Thyroid gland (tissue), 4 donors: ENCODE measurements around the gene DNAH17. TPM values are rescaled to one million over a fixed set of nuclear protein-coding genes. Genes with fewer than 3 reads are reported as not detected.

Experiments used
- DNase-seq, 2 donors: peaks; one replicate each; pipeline ENCODE4 v3.0.0-alpha.2; 2019
- H3K27ac ChIP-seq, 3 donors: fragments of 200-600 bp; sonication (generic); 1 replicate in 2 of 3; 2 replicates in 1 of 3; pipeline ENCODE4 v1.5.1; 2016 to 2019; ENCODE audit warnings: mild to moderate bottlenecking in 1 of 3, moderate library complexity in 1 of 3
- H3K27me3 ChIP-seq: fragments of 200-600 bp; sonication (generic); one replicate; pipeline ENCODE4 v1.5.1; 2019
- H3K36me3 ChIP-seq, 2 donors: fragments of 200-600 bp; sonication (generic); one replicate each; pipeline ENCODE4 v1.5.1; 2016 to 2019
- H3K4me1 ChIP-seq, 2 donors: fragments of 200-600 bp; sonication (generic); one replicate each; pipeline ENCODE4 v1.5.1; 2017 to 2019
- H3K4me3 ChIP-seq, 3 donors: fragments of 200-600 bp; sonication (generic); replicated peaks in 1 of 3; 1 replicate in 2 of 3; 2 replicates in 1 of 3; pipeline ENCODE4 v1.5.1; 2016; ENCODE audit warnings: mild to moderate bottlenecking in 1 of 3
- H3K9me3 ChIP-seq: fragments of 200-600 bp; sonication (generic); one replicate; pipeline ENCODE4 v1.5.1; 2017
- POLR2A ChIP-seq, 2 donors: fragments of 450-650 bp; IDR thresholded peaks; one replicate each; pipeline ENCODE4 v1.6.1; 2017; ENCODE audit warnings: antibody characterized with exemption in 2 of 2, mild to moderate bottlenecking in 2 of 2, moderate library complexity in 1 of 2
- WGBS, 2 donors: methylation state at CpG; one replicate each; pipeline ENCODE4 v1.1.5; 2017; 5-methylcytosine and 5-hydroxymethylcytosine counted together
- intact Hi-C: fragments of 100-400 bp; cut with DNase I; formaldehyde crosslinking; loops from one replicate; pipeline ENCODE4 v1.15.1; 2023
- total RNA-seq, 4 donors: library from RNA; depleted of rRNA; stranded (reverse); fragments of >200 nt; gene quantifications; one replicate each; pipeline ENCODE4 v1.2.3, GENCODE V29; 2016
- TF ChIP-seq, protein P1 (sequence below), 6 experiments: fragments of 200-600 bp in 3 of 6; fragments of 450-650 bp in 3 of 6; sonication (generic) in 3 of 6; IDR thresholded peaks; one replicate each; pipeline ENCODE4 v1.5.1; 2016 to 2019; ENCODE audit warnings: antibody characterized with exemption in 6 of 6, mild to moderate bottlenecking in 2 of 6, inconsistent platforms in 1 of 6, moderate library complexity in 1 of 6

The DNAH17 gene
- total RNA-seq, 4 donors from 2014 or later, result 0.21 to 0.67 (median 0.32) TPM

DNA sequence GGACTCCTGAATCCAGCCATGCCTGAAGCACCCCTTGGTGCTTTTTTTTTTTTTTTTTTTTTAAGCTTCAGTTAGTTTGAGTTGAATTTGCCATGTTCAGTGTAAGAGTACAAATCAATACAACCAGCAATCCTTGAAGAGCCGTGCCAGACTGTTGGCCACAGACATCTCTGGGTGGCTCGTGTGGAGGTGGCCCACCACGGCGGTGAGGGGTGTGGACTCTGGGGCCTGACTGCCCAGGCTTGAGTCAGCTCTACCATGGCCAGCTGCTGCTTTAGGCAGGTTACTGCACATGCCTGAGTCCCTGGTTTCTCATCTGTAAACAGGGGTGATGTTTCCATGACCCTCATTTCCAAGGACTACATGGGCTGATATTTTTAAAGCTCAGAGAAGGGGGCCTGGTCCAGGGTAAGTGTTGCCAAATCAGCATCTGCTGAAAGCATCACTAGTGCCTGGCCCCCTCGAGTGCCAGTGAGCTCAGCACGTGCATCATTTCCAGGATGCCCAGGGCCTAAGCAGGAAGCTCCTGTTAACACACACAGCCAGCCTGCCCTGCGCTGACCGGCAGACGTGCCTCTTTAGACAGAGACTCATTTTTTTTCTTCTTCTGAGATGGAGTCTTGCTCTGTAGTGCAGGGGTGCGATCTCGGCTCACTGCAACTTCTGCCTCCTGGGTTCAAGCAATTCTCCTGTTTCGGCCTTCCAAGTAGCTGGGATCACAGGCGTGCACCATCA, 90.1 kb downstream of the DNAH17 start:
- no peak for DNase-seq
- H3K4me1 ChIP-seq, result peaks cover 0 to 11% of the 10 kb centered on the region in 2 donors
- no peak overlapping the region for H3K4me3 ChIP-seq
- H3K27me3 ChIP-seq, result no peaks in the 10 kb centered on the region
- TF ChIP-seq, protein P1, sequence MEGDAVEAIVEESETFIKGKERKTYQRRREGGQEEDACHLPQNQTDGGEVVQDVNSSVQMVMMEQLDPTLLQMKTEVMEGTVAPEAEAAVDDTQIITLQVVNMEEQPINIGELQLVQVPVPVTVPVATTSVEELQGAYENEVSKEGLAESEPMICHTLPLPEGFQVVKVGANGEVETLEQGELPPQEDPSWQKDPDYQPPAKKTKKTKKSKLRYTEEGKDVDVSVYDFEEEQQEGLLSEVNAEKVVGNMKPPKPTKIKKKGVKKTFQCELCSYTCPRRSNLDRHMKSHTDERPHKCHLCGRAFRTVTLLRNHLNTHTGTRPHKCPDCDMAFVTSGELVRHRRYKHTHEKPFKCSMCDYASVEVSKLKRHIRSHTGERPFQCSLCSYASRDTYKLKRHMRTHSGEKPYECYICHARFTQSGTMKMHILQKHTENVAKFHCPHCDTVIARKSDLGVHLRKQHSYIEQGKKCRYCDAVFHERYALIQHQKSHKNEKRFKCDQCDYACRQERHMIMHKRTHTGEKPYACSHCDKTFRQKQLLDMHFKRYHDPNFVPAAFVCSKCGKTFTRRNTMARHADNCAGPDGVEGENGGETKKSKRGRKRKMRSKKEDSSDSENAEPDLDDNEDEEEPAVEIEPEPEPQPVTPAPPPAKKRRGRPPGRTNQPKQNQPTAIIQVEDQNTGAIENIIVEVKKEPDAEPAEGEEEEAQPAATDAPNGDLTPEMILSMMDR (IDR thresholded peaks at IDR 0.05), result no peak
- no peak for TF ChIP-seq POLR2A (IDR thresholded peaks at IDR 0.05)
- intact Hi-C loops, result no loop called here
- H3K36me3 ChIP-seq, result no peaks in the 10 kb centered on the region
- 77 to 84% methylated on average over 10 to 13 of the region's 13 CpGs for WGBS, 2 donors
- no peaks in the 10 kb centered on the region for H3K9me3 ChIP-seq
- no peak overlapping the region for H3K27ac ChIP-seq

DNA sequence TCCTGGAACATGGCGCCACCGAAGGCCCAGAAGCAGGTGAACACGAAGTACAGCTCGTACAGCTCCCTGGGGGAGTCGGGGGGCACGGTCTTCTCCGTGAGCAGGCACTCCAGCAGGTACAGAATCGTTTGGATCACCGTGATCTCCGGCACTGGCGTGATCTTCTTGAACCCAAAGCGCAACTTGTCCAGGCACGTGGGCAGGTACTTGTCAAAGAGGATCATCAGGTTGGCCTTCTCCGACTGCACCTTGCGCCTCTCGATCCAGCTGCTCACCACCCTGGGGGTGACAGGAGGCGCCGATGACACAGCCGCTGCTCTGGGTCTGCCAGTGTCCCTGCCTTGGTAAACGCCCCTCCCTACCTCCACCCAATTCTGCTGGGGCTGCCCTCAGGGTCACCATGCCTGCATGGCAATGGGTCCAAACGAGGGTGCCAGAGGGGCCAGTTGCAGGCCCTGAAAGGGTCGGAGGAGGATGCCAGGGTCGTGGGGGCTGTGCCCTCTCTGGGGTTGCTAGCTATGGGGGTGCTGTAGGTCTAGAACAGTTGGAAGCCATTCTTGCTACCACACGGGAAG, 90.9 kb downstream of the DNAH17 start:
- TF ChIP-seq POLR2A (IDR thresholded peaks at IDR 0.05), result no peak
- TF ChIP-seq, protein P1 (IDR thresholded peaks at IDR 0.05), result no peak
- intact Hi-C loops, result no loop called here
- H3K4me1 ChIP-seq, result peaks cover 0 to 11% of the 10 kb centered on the region in 2 donors
- no peak overlapping the region for H3K4me3 ChIP-seq
- no peak overlapping the region for H3K27ac ChIP-seq
- H3K9me3 ChIP-seq, result no peaks in the 10 kb centered on the region
- 96% methylated on average over 21 to 24 of the region's 24 CpGs for WGBS, 2 donors
- no peak for DNase-seq
- H3K36me3 ChIP-seq, result no peaks in the 10 kb centered on the region
- no peaks in the 10 kb centered on the region for H3K27me3 ChIP-seq

DNA sequence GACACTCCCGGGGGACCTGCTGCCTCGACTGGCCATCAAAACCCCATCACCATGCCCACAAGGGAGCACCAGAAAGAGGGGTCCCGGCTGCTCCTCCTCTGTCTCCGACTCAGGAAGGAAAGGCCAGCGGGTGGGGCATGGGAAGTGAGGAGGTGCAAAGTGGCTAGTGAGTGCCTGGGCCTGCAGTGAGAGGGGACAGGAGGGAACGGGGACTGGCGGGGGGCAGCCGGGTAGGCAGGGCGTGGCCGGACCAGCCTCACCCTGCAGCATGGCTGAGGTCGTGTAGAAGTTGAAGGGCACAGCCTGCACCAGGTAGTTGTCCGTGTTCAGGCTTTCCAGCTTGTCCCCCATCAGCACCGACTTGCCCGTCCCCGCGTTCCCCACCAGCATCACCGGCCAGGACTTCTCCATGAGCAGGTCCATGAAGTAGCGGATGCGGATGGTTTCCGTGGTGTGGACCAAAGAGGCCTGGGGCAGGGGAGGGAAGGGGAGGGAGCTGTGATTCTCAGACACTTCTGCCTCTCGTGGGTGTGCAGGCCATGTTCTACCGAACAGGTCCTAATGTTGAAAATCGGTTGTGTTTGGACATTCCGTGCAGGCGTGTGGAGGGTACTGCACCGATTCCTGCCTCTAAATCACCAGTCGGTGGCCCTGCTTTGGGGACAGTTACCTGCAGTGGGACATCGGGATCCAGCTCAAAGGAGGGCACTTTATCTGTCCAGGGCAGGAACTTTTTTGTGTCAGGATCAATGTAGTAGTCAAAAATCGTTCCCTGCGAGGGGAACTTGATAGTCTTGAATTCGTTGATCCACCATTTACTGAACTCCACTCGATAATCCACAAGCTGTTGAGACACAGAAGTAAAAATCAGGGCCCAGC, 91.7 kb downstream of the DNAH17 start:
- intact Hi-C loops, result no loop called here
- DNase-seq, result no peak
- TF ChIP-seq POLR2A (IDR thresholded peaks at IDR 0.05), result no peak
- TF ChIP-seq, protein P1 (IDR thresholded peaks at IDR 0.05), result no peak
- Histone ChIP-seq H3K9me3 (no peaks in the 10 kb centered on the region), H3K27me3 (no peaks in the 10 kb centered on the region), H3K36me3 (no peaks in the 10 kb centered on the region), H3K27ac (no peak overlapping the region), H3K4me1 (peaks cover 0 to 11% of the 10 kb centered on the region in 2 donors), H3K4me3 (no peak overlapping the region)
- 81 to 85% methylated on average over 23 to 31 of the region's 32 CpGs for WGBS, 2 donors

DNA sequence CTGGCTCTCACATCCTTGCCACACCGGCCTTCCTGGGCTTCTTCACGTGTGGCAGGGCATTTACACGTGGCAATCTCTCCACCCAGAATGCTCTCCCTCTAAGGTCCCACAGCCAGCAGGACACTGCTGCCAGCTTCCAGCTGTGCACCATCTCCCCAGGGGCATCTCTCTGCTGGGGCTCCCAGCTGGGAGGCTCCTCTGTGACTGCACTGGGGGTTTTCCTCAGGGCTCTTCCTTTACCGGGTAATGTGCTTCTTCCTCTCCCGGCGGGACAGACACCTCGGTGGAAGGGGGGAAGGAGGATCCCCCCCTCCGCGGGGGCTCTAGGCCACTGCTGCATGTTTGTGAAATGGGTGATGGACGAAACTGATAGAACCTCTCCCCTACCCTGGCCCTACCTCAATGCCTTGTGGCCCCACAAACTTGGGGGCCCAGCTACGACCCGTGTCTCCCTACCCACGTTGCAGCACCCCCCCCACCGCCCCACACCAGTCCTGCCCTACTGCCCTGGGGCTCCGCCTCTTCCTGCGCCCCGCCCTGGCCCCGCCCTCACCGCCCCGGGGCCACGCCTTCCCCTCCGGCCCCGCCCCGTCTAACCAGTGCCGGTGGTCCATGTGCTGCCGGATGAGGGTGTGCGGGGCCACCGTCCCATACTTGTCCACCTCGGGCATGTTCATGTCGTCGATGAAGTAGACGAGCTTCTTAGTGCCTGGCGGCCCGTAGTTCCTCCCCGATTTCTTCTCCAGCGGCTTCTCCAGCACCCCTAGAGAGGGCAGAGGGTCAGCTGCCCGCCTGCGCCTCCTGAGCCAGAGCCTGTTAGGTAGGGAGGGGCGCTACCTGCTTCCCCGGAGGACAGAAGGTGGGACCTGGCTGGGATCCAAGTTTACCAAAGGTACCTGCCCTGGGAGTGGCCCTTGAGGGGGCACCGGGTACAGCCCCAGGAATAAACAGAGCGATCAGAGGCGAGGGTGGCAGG, 92.6 kb downstream of the DNAH17 start:
- Histone ChIP-seq H3K9me3 (no peaks in the 10 kb centered on the region), H3K4me1 (peaks cover 0 to 11% of the 10 kb centered on the region in 2 donors), H3K27me3 (no peaks in the 10 kb centered on the region), H3K4me3 (no peak overlapping the region), H3K27ac (no peak overlapping the region), H3K36me3 (no peaks in the 10 kb centered on the region)
- no peak for TF ChIP-seq POLR2A (IDR thresholded peaks at IDR 0.05)
- TF ChIP-seq, protein P1 (IDR thresholded peaks at IDR 0.05), result no peak
- DNase-seq, result no peak
- intact Hi-C loops, result no loop called here
- WGBS, 2 donors, result 14 to 22% methylated on average over 11 to 22 of the region's 43 CpGs
